Measurements from ENCODE around the gene STK38L.
A peak's percentile ranks its signal among the peaks of the same experiment; 100 is the strongest.

Gene STK38L

GRCh38 chr12:27359578-27360340 lies 115.7 kb downstream of the STK38L start (continued):
- TF ChIP-seq CTCF (tag by site-specific recombination; IDR thresholded peaks at IDR 0.05) (no peak), ZNF138 (tag by site-specific recombination; IDR thresholded peaks at IDR 0.05; ENCODE audit: borderline replicate concordance) (no peak), ZNF548 (tag by site-specific recombination; IDR thresholded peaks at IDR 0.05) (no peak), FEZF1 (tag by site-specific recombination; IDR thresholded peaks at IDR 0.05) (peak; percentile 96), ZNF335 (tag by site-specific recombination; conservative IDR thresholded peaks at IDR 0.05) (0 out of 2 replicates have a peak, but pooled peaks have one; percentile 16), ZNF10 (tag by site-specific recombination; IDR thresholded peaks at IDR 0.05) (no peak), KLF17 (tag by site-specific recombination; IDR thresholded peaks at IDR 0.05) (peak; percentile 45; the same call in 1 of the 2 replicates), ZNF530 (tag by site-specific recombination; IDR thresholded peaks at IDR 0.05; ENCODE audit: low read depth) (no peak), REPIN1 (tag by site-specific recombination; IDR thresholded peaks at IDR 0.05; ENCODE audit: low read depth) (no peak), ZNF132 (tag by site-specific recombination; IDR thresholded peaks at IDR 0.05; ENCODE audit: borderline replicate concordance) (no peak), TRIM28 (IDR thresholded peaks at IDR 0.05; ENCODE audit: borderline replicate concordance, low read length) (0 out of 2 replicates have a peak, but pooled peaks have one; percentile 30), ZBTB44 (tag by site-specific recombination; IDR thresholded peaks at IDR 0.05) (peak; percentile 95), HOXA7 (CRISPR knock-in tag; IDR thresholded peaks at IDR 0.05; ENCODE audit: borderline replicate concordance) (no peak)
- TF ChIP-seq, protein P1, sequence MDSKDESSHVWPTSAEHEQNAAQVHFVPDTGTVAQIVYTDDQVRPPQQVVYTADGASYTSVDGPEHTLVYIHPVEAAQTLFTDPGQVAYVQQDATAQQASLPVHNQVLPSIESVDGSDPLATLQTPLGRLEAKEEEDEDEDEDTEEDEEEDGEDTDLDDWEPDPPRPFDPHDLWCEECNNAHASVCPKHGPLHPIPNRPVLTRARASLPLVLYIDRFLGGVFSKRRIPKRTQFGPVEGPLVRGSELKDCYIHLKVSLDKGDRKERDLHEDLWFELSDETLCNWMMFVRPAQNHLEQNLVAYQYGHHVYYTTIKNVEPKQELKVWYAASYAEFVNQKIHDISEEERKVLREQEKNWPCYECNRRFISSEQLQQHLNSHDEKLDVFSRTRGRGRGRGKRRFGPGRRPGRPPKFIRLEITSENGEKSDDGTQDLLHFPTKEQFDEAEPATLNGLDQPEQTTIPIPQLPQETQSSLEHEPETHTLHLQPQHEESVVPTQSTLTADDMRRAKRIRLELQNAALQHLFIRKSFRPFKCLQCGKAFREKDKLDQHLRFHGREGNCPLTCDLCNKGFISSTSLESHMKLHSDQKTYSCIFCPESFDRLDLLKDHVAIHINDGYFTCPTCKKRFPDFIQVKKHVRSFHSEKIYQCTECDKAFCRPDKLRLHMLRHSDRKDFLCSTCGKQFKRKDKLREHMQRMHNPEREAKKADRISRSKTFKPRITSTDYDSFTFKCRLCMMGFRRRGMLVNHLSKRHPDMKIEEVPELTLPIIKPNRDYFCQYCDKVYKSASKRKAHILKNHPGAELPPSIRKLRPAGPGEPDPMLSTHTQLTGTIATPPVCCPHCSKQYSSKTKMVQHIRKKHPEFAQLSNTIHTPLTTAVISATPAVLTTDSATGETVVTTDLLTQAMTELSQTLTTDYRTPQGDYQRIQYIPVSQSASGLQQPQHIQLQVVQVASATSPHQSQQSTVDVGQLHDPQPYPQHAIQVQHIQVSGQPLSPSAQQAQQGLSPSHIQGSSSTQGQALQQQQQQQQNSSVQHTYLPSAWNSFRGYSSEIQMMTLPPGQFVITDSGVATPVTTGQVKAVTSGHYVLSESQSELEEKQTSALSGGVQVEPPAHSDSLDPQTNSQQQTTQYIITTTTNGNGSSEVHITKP (tag by site-specific recombination; IDR thresholded peaks at IDR 0.05) = no peak
- TF ChIP-seq, protein P2, sequence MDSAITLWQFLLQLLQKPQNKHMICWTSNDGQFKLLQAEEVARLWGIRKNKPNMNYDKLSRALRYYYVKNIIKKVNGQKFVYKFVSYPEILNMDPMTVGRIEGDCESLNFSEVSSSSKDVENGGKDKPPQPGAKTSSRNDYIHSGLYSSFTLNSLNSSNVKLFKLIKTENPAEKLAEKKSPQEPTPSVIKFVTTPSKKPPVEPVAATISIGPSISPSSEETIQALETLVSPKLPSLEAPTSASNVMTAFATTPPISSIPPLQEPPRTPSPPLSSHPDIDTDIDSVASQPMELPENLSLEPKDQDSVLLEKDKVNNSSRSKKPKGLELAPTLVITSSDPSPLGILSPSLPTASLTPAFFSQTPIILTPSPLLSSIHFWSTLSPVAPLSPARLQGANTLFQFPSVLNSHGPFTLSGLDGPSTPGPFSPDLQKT (IDR thresholded peaks at IDR 0.05; ENCODE audit: borderline replicate concordance, low read depth, low read length) = no peak

DNA sequence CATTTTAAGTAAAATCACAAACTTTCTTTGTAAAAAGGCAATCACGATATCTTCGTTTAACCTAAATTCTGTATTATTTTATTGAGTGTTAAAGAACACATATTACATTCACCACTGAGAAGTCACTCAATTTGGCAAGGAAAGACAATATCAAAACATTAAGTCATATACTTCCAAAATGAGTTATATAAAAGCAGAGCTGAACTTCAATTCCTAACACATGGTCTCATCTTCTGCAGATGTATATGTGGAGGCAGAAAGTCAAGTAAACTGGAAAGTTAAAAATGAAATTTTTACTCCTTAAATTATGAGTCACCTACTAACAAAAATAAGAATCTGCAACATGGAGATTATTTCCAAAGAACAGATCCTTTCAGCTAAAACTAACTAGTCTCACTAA lies 117.3 kb downstream of the STK38L start:
- TF ChIP-seq ZNF660 (tag by site-specific recombination; IDR thresholded peaks at IDR 0.05) = no peak
- TF ChIP-seq, protein P2 (IDR thresholded peaks at IDR 0.05; ENCODE audit: borderline replicate concordance, low read depth, low read length) = no peak
- no peak for TF ChIP-seq ZFP3 (tag by site-specific recombination; IDR thresholded peaks at IDR 0.05; ENCODE audit: low read depth)
- peaks cover 8% of the 10 kb centered on the region for H3K4me1 ChIP-seq (ENCODE audit: control insufficient read depth, insufficient read depth, low read length)
- ChIA-PET POLR2A (no interaction called here), CTCF (no interaction called here)
- H3K27ac ChIP-seq (ENCODE audit: extremely low read depth, low read depth, low read length) = no peak overlapping the region
- H3K4me3 ChIP-seq (ENCODE audit: low read depth, low read length) = no peak overlapping the region
- H3K36me3 ChIP-seq (ENCODE audit: control insufficient read depth in 2 of 2, insufficient read depth in 1 of 2, low read length in 2 of 2) = no peaks in the 10 kb centered on the region
- no peaks in the 10 kb centered on the region for H3K9me3 ChIP-seq (ENCODE audit: control insufficient read depth, insufficient read depth, low read depth, low read length)
